Stimulated activated CD4-positive, alpha-beta T cell treated with anti-CD3 and anti-CD28 coated beads, Interleukin-2, amount 100 ng/mL, for 4 hours (primary cell): ENCODE data around the gene DDX54.

Experiments used
- DNase-seq: peaks from one replicate; pipeline ENCODE4 v3.0.0-alpha.2; 2020; ENCODE audit warnings: low read depth

The DDX54 gene

GRCh38 chr12:113185180-113186032 is at the start of gene DDX54, which contains the start of gene RITA1:
DDX54 (minus strand) TSS chr12:113185478; CDS start chr12:113185451, 27 bp downstream.
RITA1 (plus strand) TSS chr12:113185721; CDS start chr12:113186747, 1,026 bp downstream.
- peak; percentile 67 for DNase-seq

GRCh38 chr12:113234483-113234882 is 49.2 kb upstream of the DDX54 start:
- no peak for DNase-seq

- no peak for DNase-seq
These were observed 48.7 kb upstream of the DDX54 start for GRCh38 chr12:113233967-113234366.

- DNase-seq: peak; percentile 59
These were observed 47.7 kb upstream of the DDX54 start for GRCh38 chr12:113232840-113233585.

GRCh38 chr12:113232089-113232839 is 47.0 kb upstream of the DDX54 start:
- no peak for DNase-seq

GRCh38 chr12:113231235-113232088 is 46.2 kb upstream of the DDX54 start:
- no peak for DNase-seq

- no peak for DNase-seq
These were observed 45.3 kb upstream of the DDX54 start for GRCh38 chr12:113230315-113231234.

- DNase-seq: no peak
These were observed 43.2 kb upstream of the DDX54 start for GRCh38 chr12:113228394-113229028.

- no peak for DNase-seq
These were observed 42.6 kb upstream of the DDX54 start for GRCh38 chr12:113227686-113228391.

- DNase-seq: no peak
These were observed 41.7 kb upstream of the DDX54 start for GRCh38 chr12:113226696-113227568.

- no peak for DNase-seq
These were observed 39.7 kb upstream of the DDX54 start for GRCh38 chr12:113224955-113225354.

GRCh38 chr12:113222730-113223531 is 37.7 kb upstream of the DDX54 start:
- no peak for DNase-seq

GRCh38 chr12:113221997-113222729 is 36.9 kb upstream of the DDX54 start:
- no peak for DNase-seq

GRCh38 chr12:113221181-113221996 is 36.1 kb upstream of the DDX54 start, which contains the start of gene TPCN1:
TPCN1 (plus strand) TSS chr12:113221464; CDS start chr12:113226853, 5,389 bp downstream.
- peak; percentile 99 for DNase-seq

- DNase-seq: no peak
These were observed 35.4 kb upstream of the DDX54 start for GRCh38 chr12:113220593-113221180.
